Measurements from ENCODE around the gene MBD6. TPM values are rescaled to one million over a fixed set of nuclear protein-coding genes. Genes with fewer than 3 reads are reported as not detected.

Gene MBD6
- total RNA-seq, 2 donors from 2014 or later = 12.5 to 14.4 TPM

DNA sequence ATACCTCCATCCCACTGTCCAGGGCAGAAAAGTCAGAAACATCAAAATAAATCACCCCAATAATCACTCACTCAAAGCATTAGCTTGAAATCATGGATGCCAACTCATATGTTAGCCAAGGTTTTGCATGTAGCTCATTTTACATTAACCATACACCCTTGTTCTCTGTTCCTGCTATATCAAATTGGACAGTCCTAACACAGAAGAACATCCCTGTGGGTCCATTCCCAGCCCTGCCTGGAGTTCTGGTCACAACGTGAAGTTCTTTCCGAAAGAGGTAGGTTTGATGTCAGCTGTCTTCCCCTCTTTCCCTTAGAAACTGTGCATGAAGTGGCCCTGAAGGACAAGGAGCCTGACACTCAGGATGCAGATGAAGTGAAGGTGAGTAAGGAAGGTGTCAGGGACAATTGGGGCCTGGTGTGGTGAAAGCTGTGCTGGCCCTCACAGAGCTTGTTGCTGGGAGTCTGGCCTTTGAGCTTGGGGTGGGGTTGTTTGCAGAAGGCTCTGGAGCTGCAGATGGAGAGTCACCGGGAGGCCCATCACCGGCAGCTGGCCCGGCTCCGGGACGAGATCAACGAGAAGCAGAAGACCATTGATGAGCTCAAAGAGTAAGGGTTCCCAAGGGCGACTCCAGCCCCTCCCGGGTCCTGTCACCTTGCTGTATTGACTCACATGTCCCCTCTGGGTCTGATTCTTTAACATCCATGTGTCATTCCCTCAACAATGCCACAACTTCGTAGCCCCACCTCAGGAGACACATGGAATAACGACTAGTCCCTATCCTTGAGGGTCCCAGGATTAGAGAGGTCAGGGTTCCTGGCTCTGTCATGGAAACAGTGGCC, 53.4 kb downstream of the MBD6 start:
- Histone ChIP-seq H3K4me3 (no peak overlapping the region), H3K4me1 (no peaks in the 10 kb centered on the region), H3K9me3 (no peaks in the 10 kb centered on the region), H3K36me3 (no peaks in the 10 kb centered on the region), H3K27me3 (no peaks in the 10 kb centered on the region), H3K27ac (no peak overlapping the region)
- DNase-seq (ENCODE audit: low spot score) = no peak
- TF ChIP-seq, protein P1, sequence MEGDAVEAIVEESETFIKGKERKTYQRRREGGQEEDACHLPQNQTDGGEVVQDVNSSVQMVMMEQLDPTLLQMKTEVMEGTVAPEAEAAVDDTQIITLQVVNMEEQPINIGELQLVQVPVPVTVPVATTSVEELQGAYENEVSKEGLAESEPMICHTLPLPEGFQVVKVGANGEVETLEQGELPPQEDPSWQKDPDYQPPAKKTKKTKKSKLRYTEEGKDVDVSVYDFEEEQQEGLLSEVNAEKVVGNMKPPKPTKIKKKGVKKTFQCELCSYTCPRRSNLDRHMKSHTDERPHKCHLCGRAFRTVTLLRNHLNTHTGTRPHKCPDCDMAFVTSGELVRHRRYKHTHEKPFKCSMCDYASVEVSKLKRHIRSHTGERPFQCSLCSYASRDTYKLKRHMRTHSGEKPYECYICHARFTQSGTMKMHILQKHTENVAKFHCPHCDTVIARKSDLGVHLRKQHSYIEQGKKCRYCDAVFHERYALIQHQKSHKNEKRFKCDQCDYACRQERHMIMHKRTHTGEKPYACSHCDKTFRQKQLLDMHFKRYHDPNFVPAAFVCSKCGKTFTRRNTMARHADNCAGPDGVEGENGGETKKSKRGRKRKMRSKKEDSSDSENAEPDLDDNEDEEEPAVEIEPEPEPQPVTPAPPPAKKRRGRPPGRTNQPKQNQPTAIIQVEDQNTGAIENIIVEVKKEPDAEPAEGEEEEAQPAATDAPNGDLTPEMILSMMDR (IDR thresholded peaks at IDR 0.05) = no peak

- Histone ChIP-seq H3K36me3 (no peaks in the 10 kb centered on the region), H3K27ac (no peak overlapping the region), H3K4me3 (no peak overlapping the region), H3K9me3 (no peaks in the 10 kb centered on the region), H3K4me1 (no peaks in the 10 kb centered on the region), H3K27me3 (no peaks in the 10 kb centered on the region)
- TF ChIP-seq, protein P1 (IDR thresholded peaks at IDR 0.05) = no peak
- no peak for DNase-seq (ENCODE audit: low spot score)
Observed at GRCh38 chr12:57576613-57577160, 54.1 kb downstream of the MBD6 start.

- Histone ChIP-seq H3K36me3 (no peaks in the 10 kb centered on the region), H3K4me1 (no peaks in the 10 kb centered on the region), H3K27me3 (no peaks in the 10 kb centered on the region), H3K9me3 (no peaks in the 10 kb centered on the region), H3K4me3 (no peak overlapping the region), H3K27ac (no peak overlapping the region)
- DNase-seq (ENCODE audit: low spot score) = no peak
- TF ChIP-seq, protein P1 (IDR thresholded peaks at IDR 0.05) = no peak
Observed at GRCh38 chr12:57577981-57578758, 55.5 kb downstream of the MBD6 start.

DNA sequence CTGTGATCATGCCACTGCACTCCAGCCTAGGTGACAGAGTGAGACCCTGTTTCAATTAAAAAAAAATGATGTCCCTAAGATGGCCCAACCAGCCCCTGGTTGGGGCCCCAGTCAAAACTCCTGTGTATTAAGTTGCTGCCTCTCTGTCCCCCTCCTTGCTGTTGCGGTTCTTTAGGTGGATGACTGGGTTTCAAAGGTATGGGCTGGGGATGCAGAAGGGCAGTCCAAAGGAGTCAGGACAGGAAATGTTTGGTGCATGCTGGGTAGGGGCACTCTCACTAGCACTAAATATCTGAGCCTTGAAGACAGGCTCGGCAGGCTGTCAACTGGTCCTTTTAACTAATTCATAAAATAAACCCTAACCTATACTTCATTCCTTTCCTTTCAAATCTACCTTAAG, 56.4 kb downstream of the MBD6 start:
- no peaks in the 10 kb centered on the region for H3K9me3 ChIP-seq
- H3K4me1 ChIP-seq = no peaks in the 10 kb centered on the region
- TF ChIP-seq, protein P1 (IDR thresholded peaks at IDR 0.05) = no peak
- no peak overlapping the region for H3K27ac ChIP-seq
- no peaks in the 10 kb centered on the region for H3K36me3 ChIP-seq
- DNase-seq (ENCODE audit: low spot score) = no peak
- no peak overlapping the region for H3K4me3 ChIP-seq
- H3K27me3 ChIP-seq = no peaks in the 10 kb centered on the region

MicroRNAs encoded within 50 kb of the gene (microRNA counts, 767-probe panel; counts per million panel counts)
- microRNA hsa-miR-616-3p = 0 to 496 counts per million in 2 donors

Small RNAs within 50 kb of the gene (microRNA-seq; reads per million reads assigned to microRNA genes)
- 0.71 to 2.8 reads per million in 2 donors for gene MIR616 (ENCODE audit: borderline number of aligned reads in 2 of 2, borderline replicate concordance in 1 of 2)
- 0 reads per million in 2 donors for gene MIR6758 (ENCODE audit: borderline number of aligned reads in 2 of 2, borderline replicate concordance in 1 of 2)

Other genes starting within 250 kb of the MBD6 start
- 10 to 100 TPM; 31.7 to 47.8 TPM for gene R3HDM2, start 91.8 kb upstream of the MBD6 start, total RNA-seq
- not detected for gene INHBC, start 88.0 kb upstream of the MBD6 start, total RNA-seq
- not detected for gene INHBE, start 67.5 kb upstream of the MBD6 start, total RNA-seq
- gene GLI1, start 63.0 kb upstream of the MBD6 start, total RNA-seq = 1 to 10 TPM in 1 of 2 donors, not detected in 1; 1.2 TPM
- gene ARHGAP9, start 43.0 kb upstream of the MBD6 start, total RNA-seq = 1 to 10 TPM; 3.4 to 4.2 TPM
- gene MARS1, start 34.8 kb upstream of the MBD6 start, total RNA-seq = 10 to 100 TPM; 36.9 to 41.0 TPM
- 10 to 100 TPM; 19.8 to 25.0 TPM for gene DDIT3, start 2.3 kb upstream of the MBD6 start, total RNA-seq
- 100 to 1,000 TPM; 109 to 114 TPM for gene DCTN2, start 24.4 kb downstream of the MBD6 start, total RNA-seq
- gene KIF5A, start 27.2 kb downstream of the MBD6 start, total RNA-seq = under 1 TPM; 0.11 to 0.12 TPM
- 10 to 100 TPM; 22.1 to 25.2 TPM for gene PIP4K2C, start 68.4 kb downstream of the MBD6 start, total RNA-seq
- 10 to 100 TPM; 22.3 to 32.5 TPM for gene DTX3, start 82.0 kb downstream of the MBD6 start, total RNA-seq
- gene ARHGEF25, start 88.6 kb downstream of the MBD6 start, total RNA-seq = 10 to 100 TPM in 1 of 2 donors, 1 to 10 TPM in 1; 7.4 to 11.0 TPM
- gene B4GALNT1, start 110.4 kb downstream of the MBD6 start, total RNA-seq = 1 to 10 TPM; 3.5 to 4.4 TPM
- 100 to 1,000 TPM; 161 to 173 TPM for gene OS9, start 171.3 kb downstream of the MBD6 start, total RNA-seq
- 1 to 10 TPM in 1 of 2 donors, under 1 TPM in 1; 0.75 to 4.8 TPM for gene AGAP2, start 215.9 kb downstream of the MBD6 start, total RNA-seq
- gene TSPAN31, start 222.2 kb downstream of the MBD6 start, total RNA-seq = 10 to 100 TPM; 50.3 to 59.6 TPM
- 10 to 100 TPM; 32.1 to 59.7 TPM for gene CDK4, start 229.5 kb downstream of the MBD6 start, total RNA-seq
- gene MARCHF9, start 232.3 kb downstream of the MBD6 start, total RNA-seq = 10 to 100 TPM in 1 of 2 donors, 1 to 10 TPM in 1; 8.4 to 11.6 TPM
- under 1 TPM; 0.28 to 0.33 TPM for gene CYP27B1, start 244.3 kb downstream of the MBD6 start, total RNA-seq
- 1 to 10 TPM; 1.5 to 8.5 TPM for gene METTL1, start 249.3 kb downstream of the MBD6 start, total RNA-seq
- gene EEF1AKMT3, start 249.8 kb downstream of the MBD6 start, total RNA-seq = 1 to 10 TPM; 1.9 to 3.6 TPM

All from right atrium auricular region (tissue), 2 donors.